Stimulated activated CD4-positive, alpha-beta T cell treated with anti-CD3 and anti-CD28 coated beads, Interleukin-1b, Interleukin-23, amount 100 ng/mL, for 1 hour (primary cell): ENCODE measurements around the gene FLT1.

Source experiments
- DNase-seq, 2 donors: peaks; one replicate each; pipeline ENCODE4 v3.0.0-alpha.2; 2020; ENCODE audit warnings: low read depth in 2 of 2

FLT1 gene

DNA sequence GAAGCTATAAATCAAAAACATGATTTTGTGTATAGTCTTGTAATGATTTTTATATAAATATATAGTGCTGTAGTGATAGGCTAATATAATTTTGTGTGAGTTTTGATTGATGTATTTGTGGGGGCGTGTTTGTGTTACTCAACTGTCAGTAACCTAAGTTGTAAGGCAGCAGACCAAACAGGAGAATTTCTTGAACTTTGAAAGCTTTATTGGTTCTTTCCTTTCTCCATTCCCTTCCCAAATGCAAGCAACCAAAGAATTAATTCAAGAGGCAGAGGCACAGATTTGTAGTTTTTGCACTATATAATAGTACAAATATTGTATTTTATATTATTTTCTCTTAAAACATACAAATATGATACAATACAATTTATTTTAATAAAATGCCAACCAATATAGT is 109.6 kb downstream of the FLT1 start:
- no peak for DNase-seq

DNA sequence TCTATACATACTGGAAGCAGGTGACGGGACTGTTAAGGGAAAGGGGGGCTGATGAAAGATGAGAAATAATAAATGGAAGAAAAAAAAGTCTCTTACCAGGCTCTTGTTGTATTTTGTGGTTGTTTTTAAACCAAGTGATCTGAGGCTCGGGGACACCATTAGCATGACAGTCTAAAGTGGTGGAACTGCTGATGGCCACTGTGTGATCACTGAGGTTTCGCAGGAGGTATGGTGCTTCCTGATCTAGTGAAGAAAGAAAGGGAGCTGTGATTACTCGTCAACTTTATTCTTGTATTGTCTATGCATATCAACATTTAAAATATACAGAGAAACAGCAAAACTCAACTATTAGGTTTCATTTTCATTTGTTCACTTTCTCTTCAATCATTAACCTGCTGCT is 110.1 kb downstream of the FLT1 start:
- no peak for DNase-seq

DNA sequence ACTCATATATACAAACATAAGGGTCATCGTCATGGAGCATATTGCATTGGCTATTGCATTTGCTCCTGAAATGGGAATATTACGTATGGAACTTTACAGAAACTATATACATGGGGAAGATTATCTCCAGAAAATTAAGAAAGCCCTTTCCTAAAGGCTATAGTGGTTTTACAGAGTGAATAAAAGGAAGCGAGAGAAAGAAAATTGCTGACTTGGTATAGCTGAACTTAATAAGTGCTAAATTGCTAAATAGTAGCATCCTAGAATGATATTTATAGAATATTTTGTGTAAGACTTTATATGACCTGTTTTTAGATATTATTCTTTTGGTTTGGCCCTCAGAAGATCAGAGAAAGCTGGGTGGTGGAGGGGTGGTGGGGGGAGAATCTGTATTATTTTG is 114.6 kb downstream of the FLT1 start:
- no peak for DNase-seq

- DNase-seq = no peak
These were observed 115.4 kb downstream of the FLT1 start for GRCh38 chr13:28379371-28380083.

GRCh38 chr13:28376604-28377003 is 118.3 kb downstream of the FLT1 start:
- DNase-seq = no peak

DNA sequence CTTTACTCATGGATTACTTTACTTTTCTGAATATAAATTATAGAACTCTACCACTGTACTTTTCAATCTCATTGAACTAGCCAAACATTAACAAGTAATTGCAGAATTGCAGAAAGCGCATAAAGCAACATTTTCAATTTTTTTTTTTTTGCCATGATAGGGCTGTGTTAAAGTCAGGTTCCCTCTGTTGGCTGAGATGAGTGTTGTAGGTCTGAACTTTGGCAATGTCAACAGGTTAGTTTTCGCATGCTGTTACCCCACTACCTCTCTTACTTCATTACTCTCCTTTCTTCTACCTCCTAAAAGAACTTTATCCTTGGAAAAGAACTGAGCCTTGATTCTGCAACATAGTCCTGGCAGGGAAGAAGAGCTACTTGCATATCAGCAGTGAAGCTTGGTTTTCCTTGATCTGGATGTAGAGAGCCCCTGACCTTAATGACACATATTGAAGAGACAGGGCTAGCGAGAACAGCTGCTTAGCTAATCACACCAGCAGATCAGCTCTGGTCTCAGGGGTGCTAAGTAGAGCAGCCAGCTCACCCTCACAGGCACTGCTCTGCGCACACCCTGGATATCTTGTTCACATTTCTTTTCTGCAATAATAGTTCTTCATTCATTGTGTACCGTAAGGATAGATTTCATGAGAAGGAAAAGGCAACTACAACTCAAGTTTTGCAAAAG is 119.5 kb downstream of the FLT1 start:
- no peak for DNase-seq

DNA sequence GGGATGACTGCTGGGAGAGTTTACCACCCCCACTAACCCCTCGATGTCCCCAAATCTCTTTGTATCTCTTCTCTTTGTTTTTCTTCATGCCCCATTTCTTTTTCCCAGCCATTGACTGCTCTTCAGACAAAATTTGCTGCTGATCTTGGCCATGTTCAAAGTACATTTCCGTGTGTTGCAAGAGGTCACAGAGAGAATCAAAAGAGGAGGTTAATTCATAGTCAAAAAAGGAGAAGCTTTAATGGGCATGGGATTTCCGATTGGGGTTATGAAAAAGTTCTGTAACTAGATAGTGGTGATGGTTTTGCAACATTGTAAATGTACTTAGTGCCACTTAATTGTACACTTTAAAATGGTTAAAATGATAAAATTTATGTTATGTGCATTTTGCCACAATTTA is 121.1 kb downstream of the FLT1 start:
- no peak for DNase-seq

- no peak for DNase-seq
These were observed 124.5 kb downstream of the FLT1 start for GRCh38 chr13:28370448-28370847.

- DNase-seq = no peak
These were observed 136.2 kb downstream of the FLT1 start for GRCh38 chr13:28358708-28359107.

DNA sequence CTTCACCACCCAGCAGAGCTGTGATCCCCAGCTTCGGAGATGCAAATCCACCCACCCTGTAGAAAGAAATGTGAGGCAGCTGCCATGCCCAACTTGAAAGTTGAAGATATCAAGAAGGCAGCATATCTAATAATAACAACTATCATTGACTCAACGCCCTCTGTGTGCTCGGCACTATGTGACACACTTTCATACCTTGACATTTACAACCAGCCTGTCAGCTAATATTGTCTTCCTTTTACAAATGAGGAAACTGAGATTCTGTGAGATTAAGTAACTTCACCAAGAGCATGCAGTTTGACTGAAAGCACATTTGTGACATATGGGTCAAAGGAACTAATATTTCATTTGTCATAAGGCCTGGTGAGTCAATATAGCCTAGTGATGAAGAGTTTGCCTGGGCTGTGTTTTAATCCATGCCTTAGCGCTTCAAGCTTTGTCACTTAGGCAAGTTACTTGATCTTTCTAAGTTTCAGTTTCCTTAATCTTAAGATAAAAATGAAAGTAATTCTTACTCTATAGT is 137.0 kb downstream of the FLT1 start:
- no peak for DNase-seq

DNA sequence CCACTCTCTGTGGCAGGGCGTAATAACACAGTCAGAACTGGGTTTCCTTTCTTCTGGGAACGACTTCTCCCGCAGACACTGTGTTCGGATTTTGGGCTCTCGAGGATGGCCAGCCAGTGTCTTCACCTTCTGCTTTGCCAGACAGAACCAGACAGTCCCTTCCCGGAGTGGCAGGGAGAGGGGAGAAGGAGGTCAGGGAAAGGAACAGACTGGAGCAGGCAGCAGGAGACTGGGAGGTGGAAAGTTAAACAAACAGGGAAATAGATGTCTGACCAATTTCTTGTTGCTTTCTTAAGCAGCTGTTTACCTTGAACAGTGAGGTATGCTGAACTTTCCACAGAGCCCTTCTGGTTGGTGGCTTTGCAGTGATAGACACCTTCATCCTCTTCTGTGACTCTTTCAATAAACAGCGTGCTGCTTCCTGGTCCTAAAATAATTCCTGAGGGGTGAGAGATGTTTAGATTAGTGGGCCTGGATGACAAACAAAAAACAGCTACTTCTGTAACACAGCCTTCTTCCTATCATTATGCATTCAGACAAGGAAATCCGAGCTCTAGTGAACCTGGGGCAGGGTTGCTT is 137.6 kb downstream of the FLT1 start:
- no peak for DNase-seq

DNA sequence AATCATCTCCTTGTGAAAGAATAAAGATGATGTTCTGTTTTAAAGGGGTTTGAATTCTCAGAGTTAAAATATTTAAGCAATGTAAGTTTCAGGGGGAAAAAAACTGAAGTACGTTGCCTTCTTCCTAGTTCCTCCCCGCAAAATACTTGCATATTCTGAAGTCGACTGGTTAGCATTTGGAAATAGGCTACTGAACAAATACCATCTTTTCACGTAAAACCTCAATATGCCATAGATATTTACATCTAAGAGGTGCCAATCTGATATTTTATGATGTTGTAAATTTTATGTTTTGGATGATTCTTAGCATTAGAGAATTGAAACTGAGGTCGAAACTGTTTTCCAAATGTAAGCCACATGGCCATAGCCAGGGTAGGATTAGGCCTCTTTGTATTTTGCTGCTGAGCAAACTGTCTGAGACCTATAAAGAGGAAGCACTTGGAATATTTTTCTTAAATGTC is 138.3 kb downstream of the FLT1 start:
- no peak for DNase-seq

DNA sequence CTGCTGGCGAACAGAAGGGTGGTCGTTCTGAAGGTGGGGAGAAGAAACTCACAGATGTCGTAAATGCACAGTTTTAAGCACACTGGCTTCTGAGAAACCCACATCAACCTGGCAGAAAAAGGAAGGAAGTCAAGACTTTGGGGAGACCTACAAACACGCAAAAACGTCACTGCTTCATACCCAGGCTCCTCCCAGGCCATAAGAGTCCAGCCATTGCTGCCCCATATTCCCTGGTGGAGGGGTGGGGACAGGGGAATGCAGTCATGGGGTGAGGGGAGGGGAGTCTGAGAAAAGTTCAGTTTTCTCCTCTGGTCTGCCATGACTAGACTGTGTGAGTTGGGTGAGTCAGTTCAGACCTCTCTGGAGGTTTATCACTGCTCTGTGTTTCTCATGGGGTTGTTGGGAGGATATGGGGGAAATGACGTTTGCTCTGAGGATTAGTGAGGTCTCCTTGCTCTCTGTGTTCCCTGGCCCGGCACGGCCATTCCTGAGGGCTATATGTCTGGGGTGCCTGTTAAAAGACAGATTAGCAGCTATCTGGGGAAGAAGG is 139.0 kb downstream of the FLT1 start:
- DNase-seq = no peak

DNA sequence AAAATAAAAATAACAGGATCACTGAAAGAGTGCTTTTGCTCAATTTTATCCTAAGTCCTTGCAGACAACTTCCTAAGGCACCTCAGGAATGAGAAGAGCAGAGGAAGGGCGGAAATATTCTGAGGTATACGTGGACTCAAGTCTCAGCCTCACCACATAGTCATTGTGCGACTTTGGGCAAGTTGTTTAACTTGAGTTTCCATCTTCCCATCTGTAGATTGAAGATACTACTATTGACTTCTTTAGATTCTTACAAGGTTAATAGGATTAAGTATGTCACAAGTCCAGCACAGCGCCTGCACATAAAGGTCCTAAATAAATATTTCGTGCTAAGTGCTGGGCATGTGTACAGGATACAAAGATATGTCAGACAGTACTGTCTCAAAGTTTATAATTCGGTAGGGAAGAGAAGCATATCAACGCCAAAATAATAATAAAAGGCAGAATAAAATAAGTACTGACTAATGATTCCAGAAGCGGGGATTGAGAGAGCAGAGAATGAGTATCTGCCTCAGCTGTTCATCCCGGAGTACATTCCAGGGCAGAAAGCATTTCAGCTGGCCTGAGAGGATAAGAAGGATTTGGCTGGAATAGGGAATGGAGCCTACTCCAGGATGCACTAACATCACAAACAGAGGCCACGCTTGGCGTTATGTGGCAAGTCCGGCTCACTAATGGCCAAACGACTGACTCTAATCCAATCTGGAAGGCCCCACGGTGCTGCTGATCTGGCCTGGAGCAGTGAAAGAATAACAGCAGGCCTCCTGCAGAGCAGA is 139.7 kb downstream of the FLT1 start:
- DNase-seq = no peak

DNA sequence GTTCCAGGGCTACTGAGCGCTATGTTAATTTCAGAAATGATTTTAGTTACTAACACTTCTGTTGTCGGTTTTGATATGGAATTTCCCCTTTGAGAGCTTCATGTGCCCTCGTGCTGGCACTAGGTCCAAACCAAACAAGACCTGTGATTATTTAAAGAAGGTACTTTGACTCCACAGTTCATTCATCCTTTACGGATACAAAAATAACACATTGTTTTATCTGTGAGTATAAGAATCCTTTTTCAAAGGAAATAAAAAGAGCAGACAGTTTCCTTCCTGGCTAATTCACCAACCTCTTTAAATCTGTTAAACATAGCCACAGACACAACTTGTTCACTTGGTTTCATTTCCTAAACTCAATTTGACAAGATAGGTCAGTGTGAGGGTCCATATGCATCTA is 141.2 kb downstream of the FLT1 start:
- DNase-seq = no peak

DNA sequence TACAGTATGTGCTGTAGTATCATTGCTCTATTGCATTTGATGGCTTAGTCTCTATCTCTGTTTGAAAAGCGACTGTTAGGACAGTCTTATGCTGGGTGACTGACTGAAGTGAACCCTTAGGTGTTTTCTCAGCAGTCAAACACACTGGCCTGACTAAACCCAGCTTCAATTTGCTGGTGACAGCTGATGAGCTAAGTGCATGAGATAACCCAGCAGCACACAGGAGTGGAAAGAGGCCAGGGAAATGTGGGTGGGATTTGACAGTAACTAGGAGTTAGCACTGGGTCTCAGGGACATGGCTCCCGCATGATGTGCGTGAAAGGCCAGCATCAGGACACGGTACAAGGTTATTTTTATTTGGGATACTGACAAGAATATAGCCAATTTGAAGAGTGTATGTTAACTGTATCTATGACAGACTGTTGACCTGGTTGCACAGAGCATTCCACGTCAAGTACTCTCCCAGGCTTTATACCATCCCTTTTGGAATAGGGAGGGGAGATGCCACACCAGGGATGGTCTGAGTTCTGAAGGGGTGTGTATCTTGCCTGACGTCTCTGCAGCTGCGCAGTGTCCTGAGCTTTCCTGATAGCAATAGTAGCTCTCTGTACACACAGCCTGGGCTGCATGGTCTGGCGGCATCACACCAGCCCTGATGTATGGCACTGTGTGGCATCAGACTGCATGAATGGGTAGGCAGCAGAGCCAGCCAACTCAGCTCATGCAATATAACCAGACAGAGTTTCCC is 144.8 kb downstream of the FLT1 start:
- no peak for DNase-seq

GRCh38 chr13:28349371-28349770 is 145.6 kb downstream of the FLT1 start:
- no peak for DNase-seq

DNA sequence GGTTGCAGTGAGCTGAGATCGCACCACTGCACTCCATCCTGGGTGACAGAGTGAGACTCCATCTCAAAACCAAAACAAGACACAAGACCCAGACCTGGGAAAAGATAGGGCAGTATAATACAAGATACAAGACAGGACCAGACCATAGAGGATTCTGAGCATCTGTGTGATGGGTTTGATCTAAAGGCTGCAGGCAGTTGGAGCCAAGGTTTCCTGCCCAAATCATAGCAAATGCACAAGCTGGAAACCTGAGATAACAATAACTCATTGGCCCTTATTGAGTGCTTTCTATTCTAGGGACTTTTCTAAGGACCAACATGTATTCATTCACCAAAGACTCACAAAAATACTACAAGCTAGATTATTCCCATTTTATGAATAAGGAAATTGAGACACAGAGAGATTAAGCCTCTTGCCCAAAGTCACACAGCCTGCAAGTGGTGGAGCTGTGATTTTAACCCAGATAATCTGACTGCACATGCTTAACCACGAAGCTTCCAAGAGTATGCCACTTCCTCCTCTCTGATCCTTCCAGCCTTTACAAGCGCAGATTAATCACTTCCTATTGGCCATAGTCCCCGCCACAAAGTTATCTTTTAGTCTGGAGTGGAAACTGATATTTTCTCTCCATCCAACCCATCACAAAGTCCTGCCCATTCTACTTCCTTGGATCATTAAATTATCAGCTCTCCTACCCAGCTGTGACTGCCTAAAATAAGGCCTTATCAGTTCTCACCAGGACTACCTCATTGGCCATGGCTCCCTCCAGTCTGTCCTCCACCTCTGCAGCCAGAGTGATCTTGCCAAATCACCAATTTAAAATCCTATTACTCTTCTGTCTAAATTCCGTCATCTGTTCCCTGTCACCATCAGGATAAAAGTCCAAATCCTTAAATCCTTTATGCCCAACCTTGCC is 147.2 kb downstream of the FLT1 start:
- no peak for DNase-seq

DNA sequence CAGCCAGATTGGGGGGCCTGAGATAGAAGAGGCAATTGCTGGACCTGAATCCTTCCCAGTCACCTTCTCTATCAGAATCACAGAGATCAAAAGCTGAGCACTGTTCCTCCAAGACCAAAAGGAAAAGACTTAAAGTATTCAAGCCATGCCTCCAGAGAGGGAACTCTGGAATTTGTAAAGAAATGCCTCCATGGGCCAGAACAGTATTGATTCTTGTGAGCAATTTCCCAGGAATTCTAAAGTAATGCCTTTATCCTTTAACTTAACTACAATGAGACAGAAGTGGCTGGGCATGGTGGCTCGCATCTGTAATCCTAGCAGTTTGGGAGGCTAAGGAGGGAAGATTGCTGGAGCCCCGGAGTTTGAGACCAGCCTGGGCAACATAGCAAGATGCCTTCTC is 148.8 kb downstream of the FLT1 start:
- DNase-seq = no peak

DNA sequence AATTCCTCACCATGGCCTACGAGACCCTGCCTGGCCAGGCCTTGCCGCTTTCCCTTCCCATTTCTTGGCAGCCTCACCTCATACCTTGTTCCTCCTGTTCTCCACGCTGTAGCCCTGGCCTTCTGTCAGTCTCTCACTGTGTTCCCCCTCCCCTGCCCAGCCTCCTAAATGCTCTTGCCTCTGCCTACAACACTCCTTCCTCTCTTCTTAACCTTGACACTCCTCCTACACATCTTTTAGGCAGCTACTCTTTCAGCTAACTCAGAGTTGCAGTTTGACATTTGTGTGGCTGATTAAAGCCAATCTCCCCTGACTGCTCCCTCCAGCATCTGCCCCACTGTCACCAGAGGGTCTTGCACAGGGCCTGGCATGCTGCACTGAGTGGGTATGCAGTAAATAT is 150.8 kb downstream of the FLT1 start:
- DNase-seq = no peak
